UCSD-AML1 (cell line): ENCODE measurements around the gene CXCR6.

Experiments
- DNase-seq: peaks from one replicate; lab custom pipeline; 2025; ENCODE audit not compliant: unreplicated experiment; lab: John Stamatoyannopoulos, UW

CXCR6 gene

GRCh38 chr3:45921158-45922038 is 21.9 kb upstream of the CXCR6 start:
- DNase-seq = no peak

DNA sequence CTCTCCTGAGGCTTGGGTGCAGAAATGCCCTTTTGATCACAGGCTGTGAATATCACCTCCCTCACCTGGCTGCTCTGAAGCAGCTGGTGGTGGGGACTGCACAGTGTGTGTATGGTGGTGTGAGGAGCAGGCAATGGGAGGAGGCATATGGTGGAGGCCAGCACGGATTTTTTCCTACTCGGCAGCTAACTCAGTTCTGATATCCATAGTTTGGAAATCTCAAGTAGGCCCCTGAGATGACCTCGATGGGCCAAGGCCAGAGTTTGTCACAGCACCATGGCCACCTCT is 21.3 kb upstream of the CXCR6 start:
- DNase-seq = no peak

- no peak for DNase-seq
These were observed 20.2 kb upstream of the CXCR6 start for GRCh38 chr3:45922950-45923590.

DNA sequence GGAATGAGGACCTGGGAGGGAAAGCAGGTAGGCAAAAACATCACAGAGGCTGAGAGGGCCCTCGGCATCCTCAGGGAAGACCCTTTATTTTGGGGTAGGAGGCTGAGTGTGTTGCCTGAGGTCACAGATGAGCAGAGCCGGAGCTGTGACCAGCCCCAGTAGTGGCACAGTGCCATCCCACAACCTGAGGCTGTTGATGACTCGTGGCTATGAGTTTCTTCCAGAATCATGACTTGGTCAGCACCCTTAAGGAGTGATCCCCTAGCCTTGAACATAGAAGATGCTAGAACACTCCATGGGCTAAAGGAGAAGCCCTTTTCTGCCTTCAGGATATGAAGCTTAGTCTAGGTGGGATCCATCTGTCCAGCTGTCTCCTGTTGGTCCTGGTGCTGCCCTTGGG is 19.5 kb upstream of the CXCR6 start:
- DNase-seq = no peak

GRCh38 chr3:45927881-45928280 is 15.4 kb upstream of the CXCR6 start:
- DNase-seq = no peak

DNA sequence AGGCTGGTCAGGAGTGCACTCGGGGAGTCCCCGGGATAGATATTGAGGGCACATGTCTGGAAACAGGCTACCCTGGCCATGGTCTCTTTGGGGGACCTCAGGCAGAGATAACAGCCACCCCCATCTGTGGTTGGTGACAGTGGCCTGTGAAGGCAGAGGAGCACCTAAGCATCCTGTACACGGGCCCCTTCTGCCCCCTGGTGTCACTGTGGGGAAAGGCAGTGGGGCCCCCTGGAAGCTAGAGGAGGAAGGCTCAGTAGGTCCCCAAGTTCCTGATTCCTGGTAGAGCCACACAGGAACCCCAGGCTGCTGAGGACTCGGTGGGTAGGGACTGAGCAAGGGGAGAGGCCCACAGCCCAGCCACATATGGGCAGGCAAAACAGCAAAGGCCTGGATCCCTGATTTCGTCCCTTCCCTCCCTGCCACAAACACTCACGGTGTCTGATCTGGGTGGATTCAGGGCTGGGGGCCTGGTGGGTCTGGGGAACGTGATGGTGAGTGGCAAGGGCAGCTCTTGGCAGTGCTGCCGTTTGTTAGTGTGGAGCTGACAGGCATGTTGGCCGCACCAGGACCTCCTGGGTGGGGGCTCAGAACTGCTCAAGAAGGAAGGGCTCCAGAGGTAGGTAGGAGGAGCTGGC is 14.1 kb upstream of the CXCR6 start:
- peak; percentile 61 for DNase-seq

DNA sequence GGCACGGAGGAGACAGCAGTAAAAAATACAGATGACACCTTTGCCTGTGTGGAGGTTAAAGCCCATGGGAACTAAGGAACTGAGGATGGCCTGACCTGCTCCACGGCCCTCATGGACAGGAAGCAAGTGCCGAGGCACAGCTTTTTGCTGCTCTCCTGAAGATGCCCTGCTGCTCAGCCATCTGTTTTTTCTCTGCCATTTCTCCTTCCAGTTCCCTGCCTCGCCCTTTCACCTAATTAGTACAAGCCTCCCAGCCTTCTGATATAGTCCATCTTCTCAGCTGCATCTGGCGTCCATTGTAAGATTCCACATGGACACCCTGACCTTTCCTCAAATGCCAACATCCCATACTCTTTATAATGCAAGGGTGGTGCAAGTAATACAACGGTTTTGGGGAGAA is 11.8 kb upstream of the CXCR6 start:
- no peak for DNase-seq

DNA sequence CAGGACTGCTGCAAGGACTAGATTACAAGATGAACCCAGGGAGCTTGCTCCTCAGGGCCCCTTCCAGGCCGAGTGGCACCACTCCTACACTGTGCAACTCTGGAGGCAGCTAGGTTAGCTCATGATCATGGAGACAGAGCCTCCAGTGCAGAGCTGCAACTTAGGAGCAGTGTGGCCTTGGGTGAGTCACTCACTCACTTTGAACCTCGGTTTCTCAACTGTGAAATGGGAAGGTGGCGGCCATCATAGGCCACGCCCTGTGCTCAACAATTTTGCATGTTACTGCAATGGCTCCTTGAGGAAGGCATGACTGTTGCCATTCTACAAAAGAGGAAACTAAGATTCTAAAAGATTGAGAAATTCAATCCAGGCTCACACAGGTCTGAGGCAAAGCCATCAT is 11.2 kb upstream of the CXCR6 start:
- DNase-seq = no peak

DNA sequence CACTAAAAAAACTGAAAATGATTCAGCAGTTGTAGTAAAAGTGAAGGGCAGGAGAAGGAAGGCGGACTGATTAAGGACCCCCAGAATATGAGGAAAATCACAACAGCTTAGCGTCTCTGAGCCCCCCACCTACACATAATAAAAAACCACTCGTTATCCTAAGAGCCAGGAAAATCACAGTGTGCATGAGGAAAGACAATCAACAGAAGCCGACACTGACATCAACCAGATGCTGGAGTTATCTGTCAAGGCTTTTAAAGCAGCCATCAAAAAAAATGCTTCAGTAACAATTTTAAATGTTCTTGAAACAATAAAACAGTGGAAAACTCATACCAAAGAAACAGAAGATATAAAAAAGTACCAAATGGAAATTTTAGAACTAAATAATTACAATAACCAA is 9.7 kb upstream of the CXCR6 start:
- no peak for DNase-seq

- DNase-seq = no peak
These were observed 7.0 kb upstream of the CXCR6 start for GRCh38 chr3:45936261-45936660.

DNA sequence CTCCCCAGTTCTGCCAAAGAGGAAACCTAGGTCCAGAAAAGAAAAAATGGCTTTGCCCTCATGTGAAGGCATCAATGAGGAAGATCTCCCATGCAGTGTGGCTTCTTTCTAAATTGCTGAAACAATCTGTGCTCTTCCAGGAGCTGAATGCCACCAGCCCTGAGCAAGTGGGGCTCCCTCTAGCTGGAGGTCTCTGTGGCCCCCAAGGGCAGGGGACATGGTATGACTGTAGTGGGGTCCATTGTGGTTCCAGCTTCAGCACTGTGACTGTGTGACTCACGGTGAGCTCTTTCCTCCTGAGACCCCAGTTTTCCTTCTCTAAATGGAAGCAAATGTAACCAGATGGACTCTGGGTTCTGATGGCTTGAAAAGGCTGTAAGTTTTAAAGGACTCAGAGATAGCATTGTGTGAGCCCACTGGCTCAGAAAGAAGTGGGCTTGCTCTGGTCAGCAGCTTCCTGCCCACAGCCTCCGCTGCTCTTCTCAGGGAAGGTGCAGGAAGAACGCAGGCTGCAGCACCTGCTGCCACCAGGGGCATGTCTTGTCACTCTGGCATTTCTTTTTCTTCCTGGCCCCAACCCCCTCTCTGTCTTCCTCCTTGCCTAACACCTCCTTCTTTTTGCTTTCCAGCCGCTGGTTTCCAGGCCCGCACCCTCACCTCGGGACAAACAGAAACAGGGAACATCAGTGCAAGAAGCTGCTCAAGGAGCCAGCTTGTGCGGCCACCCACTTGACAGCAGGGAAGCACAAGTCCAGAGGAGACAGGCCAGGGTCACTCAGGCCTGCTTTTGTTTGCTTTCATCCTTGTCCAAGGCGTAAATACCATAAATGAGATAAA is 5.8 kb upstream of the CXCR6 start:
- no peak for DNase-seq

DNA sequence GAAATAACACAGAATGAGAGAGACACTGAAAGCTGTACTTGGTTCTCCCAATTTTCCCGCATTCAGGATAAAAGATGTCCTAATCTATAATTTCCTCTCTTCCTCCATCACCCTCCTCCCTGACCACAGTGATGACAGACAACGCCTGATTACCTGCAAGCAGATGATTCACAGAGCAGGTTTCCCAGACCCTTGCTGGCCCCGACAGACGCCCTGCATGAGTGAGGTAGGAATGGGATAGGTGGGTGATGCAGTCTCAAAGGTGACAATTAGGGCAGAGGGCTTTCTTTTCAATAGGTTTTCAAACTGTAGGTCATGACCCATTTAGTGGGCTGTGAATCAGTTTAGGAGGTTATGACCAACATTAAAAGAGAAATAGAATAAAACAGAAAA is 5.2 kb upstream of the CXCR6 start:
- DNase-seq = no peak

GRCh38 chr3:45938864-45939263 is 4.4 kb upstream of the CXCR6 start:
- DNase-seq = peak; percentile 81

GRCh38 chr3:45939341-45939771 is 3.9 kb upstream of the CXCR6 start:
- no peak for DNase-seq

- DNase-seq = no peak
These were observed 3.1 kb upstream of the CXCR6 start for GRCh38 chr3:45940004-45940780.

GRCh38 chr3:45940781-45941365 is 2.4 kb upstream of the CXCR6 start:
- DNase-seq = no peak

DNA sequence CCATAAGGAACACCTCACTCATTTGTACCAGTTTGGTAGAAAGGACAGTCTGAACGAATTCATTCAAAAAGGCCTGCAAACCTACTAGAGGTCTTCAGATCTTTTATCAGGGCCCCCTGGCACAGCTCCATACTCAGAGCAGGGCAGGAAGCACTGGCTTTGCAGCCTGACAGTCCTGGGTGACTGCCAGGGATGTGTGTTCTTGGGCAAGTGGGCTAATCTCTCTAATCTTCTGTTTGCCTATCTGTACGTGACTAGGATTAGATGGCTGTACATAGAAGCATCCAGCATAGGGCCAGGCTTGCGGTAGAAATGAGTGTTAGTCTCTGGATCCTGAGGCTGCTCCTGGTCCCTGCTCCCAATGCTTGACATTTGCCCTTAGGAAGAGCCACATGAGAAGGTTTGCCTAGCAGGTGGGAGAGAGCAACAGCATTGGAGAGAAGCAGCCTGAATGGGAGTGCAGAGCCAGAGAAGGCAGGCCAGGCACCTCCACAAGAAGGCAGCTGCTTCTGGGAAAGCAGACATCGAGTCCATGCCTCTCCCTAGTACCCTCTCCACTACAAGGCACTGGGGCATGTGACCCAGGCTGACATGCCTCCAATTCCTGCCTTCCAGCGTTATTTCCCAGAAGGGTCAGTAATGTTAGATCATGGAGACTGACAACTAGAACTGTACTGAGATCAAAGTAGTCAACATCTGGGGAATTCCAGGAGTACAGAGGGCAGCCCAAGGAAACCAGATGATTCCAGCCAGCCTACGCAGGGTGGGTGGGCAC is 1.0 kb upstream of the CXCR6 start:
- no peak for DNase-seq

DNA sequence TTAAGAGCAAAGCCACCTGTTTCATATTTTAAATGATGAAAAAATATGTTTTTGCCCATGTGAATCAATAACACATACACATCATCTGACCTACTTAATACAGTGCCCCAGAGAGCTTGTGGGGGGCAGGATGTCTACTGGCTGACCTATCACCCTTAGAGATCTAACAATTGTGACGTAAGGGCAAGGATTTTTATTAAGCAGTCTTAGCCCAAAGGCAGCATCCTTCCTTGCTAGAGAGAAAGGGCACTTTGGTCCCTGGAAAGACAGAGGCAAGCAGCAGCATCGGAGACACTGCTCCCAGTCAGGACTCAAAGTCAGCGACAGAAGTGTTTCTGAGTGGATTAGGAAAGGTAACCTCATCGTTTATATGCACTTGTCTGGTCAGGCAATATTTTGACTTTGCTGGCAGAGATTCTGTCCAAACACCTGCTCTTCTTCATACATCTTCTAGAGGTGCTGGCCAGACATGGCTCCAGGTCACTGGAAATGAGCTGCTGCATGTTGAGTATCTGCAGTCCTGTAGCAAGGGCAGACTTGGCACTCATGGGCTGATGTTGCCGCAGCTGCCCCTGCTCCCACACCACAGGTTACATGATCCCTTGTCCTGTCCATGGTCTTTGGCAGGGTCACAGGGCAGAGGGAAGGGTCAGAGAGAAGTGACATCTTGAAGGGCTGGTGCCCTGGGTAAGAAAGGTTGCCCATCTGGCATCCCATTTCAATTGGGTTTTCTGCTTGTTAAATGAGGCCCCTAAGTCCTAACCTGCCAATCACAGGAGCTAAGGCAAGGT is 1.8 kb downstream of the CXCR6 start:
- DNase-seq = no peak

DNA sequence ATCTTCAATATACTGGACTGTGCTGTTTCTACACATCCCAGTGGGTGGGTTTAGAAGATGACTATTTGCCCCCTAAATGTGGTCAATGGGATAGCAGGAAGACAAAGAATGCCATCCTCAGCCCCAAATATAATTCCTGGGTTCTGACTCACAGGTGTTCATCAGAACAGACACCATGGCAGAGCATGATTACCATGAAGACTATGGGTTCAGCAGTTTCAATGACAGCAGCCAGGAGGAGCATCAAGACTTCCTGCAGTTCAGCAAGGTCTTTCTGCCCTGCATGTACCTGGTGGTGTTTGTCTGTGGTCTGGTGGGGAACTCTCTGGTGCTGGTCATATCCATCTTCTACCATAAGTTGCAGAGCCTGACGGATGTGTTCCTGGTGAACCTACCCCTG is 3.0 kb downstream of the CXCR6 start:
- no peak for DNase-seq
